Measurements from ENCODE around the gene YJEFN3. TPM values are rescaled to one million over a fixed set of nuclear protein-coding genes. Genes with fewer than 3 reads are reported as not detected.

Gene YJEFN3
- total RNA-seq, 4 donors from 2014 or later, result 0.45 to 1.4 (median 0.96) TPM

GRCh38 chr19:19488875-19489690 lies 39.6 kb upstream of the YJEFN3 start:
- peak; percentile 70 for ATAC-seq
- peak overlapping the region in 1 of 2 donors; percentile 28 for H3K4me3 ChIP-seq
- TF ChIP-seq EP300 (IDR thresholded peaks at IDR 0.05) (no peak), POLR2A (IDR thresholded peaks at IDR 0.05) (no peak), POLR2AphosphoS5 (IDR thresholded peaks at IDR 0.05) (no peak)
- TF ChIP-seq, protein P1, sequence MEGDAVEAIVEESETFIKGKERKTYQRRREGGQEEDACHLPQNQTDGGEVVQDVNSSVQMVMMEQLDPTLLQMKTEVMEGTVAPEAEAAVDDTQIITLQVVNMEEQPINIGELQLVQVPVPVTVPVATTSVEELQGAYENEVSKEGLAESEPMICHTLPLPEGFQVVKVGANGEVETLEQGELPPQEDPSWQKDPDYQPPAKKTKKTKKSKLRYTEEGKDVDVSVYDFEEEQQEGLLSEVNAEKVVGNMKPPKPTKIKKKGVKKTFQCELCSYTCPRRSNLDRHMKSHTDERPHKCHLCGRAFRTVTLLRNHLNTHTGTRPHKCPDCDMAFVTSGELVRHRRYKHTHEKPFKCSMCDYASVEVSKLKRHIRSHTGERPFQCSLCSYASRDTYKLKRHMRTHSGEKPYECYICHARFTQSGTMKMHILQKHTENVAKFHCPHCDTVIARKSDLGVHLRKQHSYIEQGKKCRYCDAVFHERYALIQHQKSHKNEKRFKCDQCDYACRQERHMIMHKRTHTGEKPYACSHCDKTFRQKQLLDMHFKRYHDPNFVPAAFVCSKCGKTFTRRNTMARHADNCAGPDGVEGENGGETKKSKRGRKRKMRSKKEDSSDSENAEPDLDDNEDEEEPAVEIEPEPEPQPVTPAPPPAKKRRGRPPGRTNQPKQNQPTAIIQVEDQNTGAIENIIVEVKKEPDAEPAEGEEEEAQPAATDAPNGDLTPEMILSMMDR (IDR thresholded peaks at IDR 0.05), result no peak
- H3K36me3 ChIP-seq, result peaks cover 0 to 20% of the 10 kb centered on the region in 2 donors
- WGBS, 2 donors (ENCODE audit: low coverage in 1 of 2), result 30 to 37% methylated on average over 6 to 9 of the region's 14 CpGs
- H3K4me1 ChIP-seq, result peaks cover 0 to 54% (median 22%) of the 10 kb centered on the region in 3 donors
- H3K9me3 ChIP-seq, result no peaks in the 10 kb centered on the region
- no peaks in the 10 kb centered on the region for H3K27me3 ChIP-seq
- H3K27ac ChIP-seq, result peak overlapping the region; percentile 4 to 75 (median 72)

GRCh38 chr19:19489804-19490204 lies 38.9 kb upstream of the YJEFN3 start:
- no peak for ATAC-seq
- Histone ChIP-seq H3K36me3 (peaks cover 0 to 27% of the 10 kb centered on the region in 2 donors), H3K27me3 (no peaks in the 10 kb centered on the region), H3K9me3 (no peaks in the 10 kb centered on the region), H3K27ac (peak overlapping the region; percentile 4 to 75 (median 72)), H3K4me3 (no peak overlapping the region), H3K4me1 (peaks cover 0 to 52% (median 22%) of the 10 kb centered on the region in 3 donors)
- TF ChIP-seq POLR2AphosphoS5 (IDR thresholded peaks at IDR 0.05), result no peak
- TF ChIP-seq, protein P1 (IDR thresholded peaks at IDR 0.05), result no peak
- TF ChIP-seq EP300 (IDR thresholded peaks at IDR 0.05), result no peak
- TF ChIP-seq POLR2A (IDR thresholded peaks at IDR 0.05), result no peak
- WGBS, 2 donors (ENCODE audit: low coverage in 1 of 2), result 74 to 80% methylated on average over 1 to 4 of the region's 9 CpGs

GRCh38 chr19:19490214-19490968 lies 38.3 kb upstream of the YJEFN3 start:
- TF ChIP-seq, protein P1 (IDR thresholded peaks at IDR 0.05), result peak in 3 of 4 experiments; percentile 85 to 90 (median 89)
- TF ChIP-seq POLR2AphosphoS5 (IDR thresholded peaks at IDR 0.05) (peak; percentile 47), EP300 (IDR thresholded peaks at IDR 0.05) (no peak), POLR2A (IDR thresholded peaks at IDR 0.05) (no peak)
- H3K27me3 ChIP-seq, result no peaks in the 10 kb centered on the region
- H3K9me3 ChIP-seq, result no peaks in the 10 kb centered on the region
- 30 to 44% methylated on average over 10 to 16 of the region's 20 CpGs for WGBS, 2 donors (ENCODE audit: low coverage in 1 of 2)
- H3K36me3 ChIP-seq, result peaks cover 0 to 33% of the 10 kb centered on the region in 2 donors
- H3K4me1 ChIP-seq, result peaks cover 0 to 46% (median 22%) of the 10 kb centered on the region in 3 donors
- peak overlapping the region in 3 of 4 donors; percentile 72 to 75 (median 73) for H3K27ac ChIP-seq
- peak; percentile 55 for ATAC-seq
- no peak overlapping the region for H3K4me3 ChIP-seq

- Histone ChIP-seq H3K36me3 (peaks cover 0 to 43% of the 10 kb centered on the region in 2 donors), H3K4me1 (peaks cover 0 to 44% (median 22%) of the 10 kb centered on the region in 3 donors), H3K4me3 (no peak overlapping the region), H3K27ac (no peak overlapping the region), H3K27me3 (no peaks in the 10 kb centered on the region), H3K9me3 (no peaks in the 10 kb centered on the region)
- no peak for ATAC-seq
- WGBS, 2 donors (ENCODE audit: low coverage in 1 of 2), result 64 to 84% methylated on average over 4 to 6 of the region's 15 CpGs
- no peak for TF ChIP-seq EP300 (IDR thresholded peaks at IDR 0.05)
- no peak for TF ChIP-seq POLR2A (IDR thresholded peaks at IDR 0.05)
- TF ChIP-seq, protein P1 (IDR thresholded peaks at IDR 0.05), result no peak
- no peak for TF ChIP-seq POLR2AphosphoS5 (IDR thresholded peaks at IDR 0.05)
These were observed 37.2 kb upstream of the YJEFN3 start for GRCh38 chr19:19491321-19492025.

Measured in gastroesophageal sphincter (tissue), 4 donors.